Naive thymus-derived CD4-positive, alpha-beta T cell (primary cell): ENCODE results near the gene RHOD. TPM values are rescaled to one million over a fixed set of nuclear protein-coding genes. Genes with fewer than 3 reads are reported as not detected.

Source experiments
- ATAC-seq: fragments of 150-1000 bp; cut with Tn5 transposase; 2 replicates; pipeline ENCODE4 v1.10.0; 2021; ENCODE audit warnings: mild to moderate bottlenecking, moderate library complexity
- CTCF ChIA-PET: fragments of 350-600 bp; sonication (Branson Sonifier 250); formaldehyde crosslinking; loops from one replicate; lab custom pipeline; 2021; ENCODE audit warnings: antibody characterized with exemption; lab: Charles Lee
- POLR2A ChIA-PET: fragments of 350-600 bp; sonication (Branson Sonifier 250); formaldehyde crosslinking; loops from one replicate; lab custom pipeline; 2021; ENCODE audit warnings: antibody characterized with exemption, inconsistent platforms; lab: Charles Lee
- DNase-seq, 9 donors: peaks; one replicate each; pipeline versions ENCODE4 v3.0.0 to v3.0.0-alpha.2; 2020 to 2022; ENCODE audit warnings: mixed read lengths in 1 of 9
- H3K27ac ChIP-seq: one replicate; pipeline ENCODE4 v1.7.0; 2013; ENCODE audit warnings: mild to moderate bottlenecking, low read depth, low read length, moderate library complexity
- H3K27me3 ChIP-seq, 2 donors: one replicate each; pipeline ENCODE4 v1.7.0; 2013; ENCODE audit warnings: low read length in 2 of 2, mild to moderate bottlenecking in 2 of 2, moderate library complexity in 2 of 2; ENCODE audit not compliant: control insufficient read depth in 2 of 2, insufficient read depth in 2 of 2
- H3K36me3 ChIP-seq, 3 experiments: 1 replicate in 2 of 3; 2 replicates in 1 of 3; pipeline ENCODE4 v1.7.0; 2013; ENCODE audit warnings: low read length in 3 of 3, mild to moderate bottlenecking in 3 of 3, moderate library complexity in 1 of 3; ENCODE audit not compliant: insufficient read depth in 3 of 3, control insufficient read depth in 2 of 3
- H3K4me1 ChIP-seq, 2 donors: one replicate each; pipeline ENCODE4 v1.7.0; 2013; ENCODE audit warnings: low read length in 2 of 2, mild to moderate bottlenecking in 2 of 2, moderate library complexity in 1 of 2; ENCODE audit not compliant: control insufficient read depth in 2 of 2, insufficient read depth in 2 of 2
- H3K4me3 ChIP-seq: 2 replicates; pipeline ENCODE4 v1.7.0; 2013; ENCODE audit warnings: mild to moderate bottlenecking, low read length
- H3K9me3 ChIP-seq, 3 experiments: 1 replicate in 2 of 3; 2 replicates in 1 of 3; pipeline ENCODE4 v1.7.0; 2013; ENCODE audit warnings: low read length in 3 of 3; ENCODE audit not compliant: control insufficient read depth in 2 of 3
- H3K27ac Mint-ChIP-seq, 9 donors: one replicate each; pipeline ENCODE4 v1.8.0; 2020 to 2022; ENCODE audit warnings: mixed read lengths in 9 of 9, mild to moderate bottlenecking in 8 of 9, moderate library complexity in 5 of 9, inconsistent platforms in 2 of 9
- H3K27me3 Mint-ChIP-seq, 5 donors: one replicate each; pipeline ENCODE4 v1.8.0; 2021 to 2022; ENCODE audit warnings: mixed read lengths in 5 of 5, mild to moderate bottlenecking in 1 of 5
- H3K36me3 Mint-ChIP-seq, 5 donors: one replicate each; pipeline ENCODE4 v1.8.0; 2020 to 2022; ENCODE audit warnings: mixed read lengths in 5 of 5, mild to moderate bottlenecking in 3 of 5, inconsistent platforms in 1 of 5
- H3K4me1 Mint-ChIP-seq, 7 donors: one replicate each; pipeline ENCODE4 v1.8.0; 2020 to 2022; ENCODE audit warnings: mixed read lengths in 7 of 7, mild to moderate bottlenecking in 3 of 7, inconsistent platforms in 1 of 7
- H3K4me3 Mint-ChIP-seq, 10 donors: one replicate each; pipeline ENCODE4 v1.8.0; 2020 to 2022; ENCODE audit warnings: mild to moderate bottlenecking in 10 of 10, mixed read lengths in 10 of 10, moderate library complexity in 6 of 10, inconsistent platforms in 2 of 10
- H3K9me3 Mint-ChIP-seq, 11 donors: one replicate each; pipeline ENCODE4 v1.8.0; 2020 to 2022; ENCODE audit warnings: mixed read lengths in 11 of 11, mild to moderate bottlenecking in 4 of 11, inconsistent platforms in 1 of 11, moderate library complexity in 1 of 11
- intact Hi-C, 2 donors: fragments of 100-400 bp; cut with micrococcal nuclease; formaldehyde crosslinking; loops; one replicate each; pipeline ENCODE4 v1.15.1; 2023
- polyA plus RNA-seq, 2 donors: library from polyadenylated mRNA; unstranded; fragments of 300-500 nt; fragmentation: Illumina TruSeq; gene quantifications; one replicate each; pipeline ENCODE4 v1.2.3, GENCODE V29; 2021
- total RNA-seq, 6 experiments: library from RNA in 5 of 6; stranded (reverse) in 5 of 6; gene quantifications; 1 replicate in 5 of 6; 2 replicates in 1 of 6; pipeline ENCODE4 v1.2.3 and lab custom pipeline; 2021 to 2026

Gene RHOD
- total and polyA plus RNA-seq, 7 experiments from 2014 or later: 0.34 to 1.3 (median 0.62) TPM; not detected in 4

- H3K27ac ChIP-seq: no peak overlapping the region
- no peak for DNase-seq
- no peak overlapping the region for H3K4me3 ChIP-seq
- H3K4me3 Mint-ChIP-seq: no peak overlapping the region
- intact Hi-C loops: no loop called here
- peaks cover 0 to 3% (median 0%) of the 10 kb centered on the region in 5 donors for H3K36me3 Mint-ChIP-seq
- H3K27me3 ChIP-seq: no peaks in the 10 kb centered on the region
- ChIA-PET CTCF (no interaction called here), POLR2A (no interaction called here)
- H3K36me3 ChIP-seq: no peaks in the 10 kb centered on the region
- H3K9me3 ChIP-seq: no peaks in the 10 kb centered on the region
- H3K27me3 Mint-ChIP-seq: no peaks in the 10 kb centered on the region
- peaks cover 22 to 43% (median 31%) of the 10 kb centered on the region in 7 donors for H3K4me1 Mint-ChIP-seq
- peak overlapping the region in 6 of 9 donors; percentile 63 to 90 (median 86) for H3K27ac Mint-ChIP-seq
- H3K9me3 Mint-ChIP-seq: peaks cover 0 to 3% (median 0%) of the 10 kb centered on the region in 11 donors
- ATAC-seq: no peak
- peaks cover 4 to 17% of the 10 kb centered on the region in 2 donors for H3K4me1 ChIP-seq
Observed at GRCh38 chr11:67098799-67099429, 42.3 kb downstream of the RHOD start.

GRCh38 chr11:67099831-67100324 lies 43.2 kb downstream of the RHOD start:
- Histone ChIP-seq H3K36me3 (no peaks in the 10 kb centered on the region), H3K27me3 (no peaks in the 10 kb centered on the region), H3K4me3 (no peak overlapping the region), H3K9me3 (no peaks in the 10 kb centered on the region), H3K4me1 (peaks cover 7 to 27% of the 10 kb centered on the region in 2 donors), H3K27ac (peak overlapping the region; percentile 48)
- Mint-ChIP-seq H3K36me3 (peaks cover 0 to 3% (median 0%) of the 10 kb centered on the region in 5 donors), H3K4me1 (peaks cover 28 to 52% (median 39%) of the 10 kb centered on the region in 7 donors), H3K27me3 (no peaks in the 10 kb centered on the region), H3K4me3 (peak overlapping the region in 3 of 10 donors; percentile 3 to 50 (median 29)), H3K9me3 (peaks cover 0 to 3% (median 0%) of the 10 kb centered on the region in 11 donors), H3K27ac (peak overlapping the region; percentile 54 to 91 (median 86))
- ATAC-seq (no peak), DNase-seq (peak in 1 of 9 donors; percentile 19)
- POLR2A ChIA-PET: interaction anchor here (0.6 kb wide), 1 partner anchor 662 kb away, joined by 4 read pairs; no protein-coding TSS in a partner anchor
- CTCF ChIA-PET: no interaction called here
- intact Hi-C loops: loop anchor here in 1 of 2 donors (5.0 kb wide), 1 partner anchor 142 kb away; no protein-coding TSS in a partner anchor

- Mint-ChIP-seq H3K9me3 (peaks cover 0 to 3% (median 0%) of the 10 kb centered on the region in 11 donors), H3K36me3 (peaks cover 0 to 3% (median 0%) of the 10 kb centered on the region in 5 donors), H3K4me1 (peaks cover 28 to 68% (median 50%) of the 10 kb centered on the region in 7 donors), H3K27me3 (no peaks in the 10 kb centered on the region), H3K4me3 (peak overlapping the region in 4 of 10 donors; percentile 1 to 40 (median 20)), H3K27ac (peak overlapping the region; percentile 10 to 94 (median 80))
- Histone ChIP-seq H3K4me3 (no peak overlapping the region), H3K4me1 (peaks cover 7 to 28% of the 10 kb centered on the region in 2 donors), H3K27ac (no peak overlapping the region), H3K9me3 (no peaks in the 10 kb centered on the region), H3K36me3 (no peaks in the 10 kb centered on the region), H3K27me3 (no peaks in the 10 kb centered on the region)
- ChIA-PET CTCF (interaction anchor here (1.6 kb wide), 1 partner anchor 22 kb away, joined by 3 read pairs; no protein-coding TSS in a partner anchor), POLR2A (interaction anchor here (1.5 to 5.5 kb wide), 2 partner anchors 11 to 15 kb away, joined by 5 to 72 read pairs; partner anchors contain the start of gene KDM2A)
- DNase-seq (no peak), ATAC-seq (no peak)
- intact Hi-C loops: loop anchor here in 1 of 2 donors (5.0 kb wide), 1 partner anchor 140 kb away; no protein-coding TSS in a partner anchor
Observed at GRCh38 chr11:67102664-67103063, 46.0 kb downstream of the RHOD start.

- H3K9me3 ChIP-seq: no peaks in the 10 kb centered on the region
- Mint-ChIP-seq H3K4me3 (peak overlapping the region in 4 of 10 donors; percentile 16 to 63 (median 32)), H3K27ac (peak overlapping the region in 4 of 9 donors; percentile 28 to 71 (median 51)), H3K9me3 (peaks cover 0 to 2% (median 0%) of the 10 kb centered on the region in 11 donors), H3K36me3 (peaks cover 0 to 3% (median 0%) of the 10 kb centered on the region in 5 donors), H3K4me1 (peaks cover 14 to 53% (median 34%) of the 10 kb centered on the region in 7 donors), H3K27me3 (no peaks in the 10 kb centered on the region)
- POLR2A ChIA-PET: interaction anchor here (5.5 kb wide), 1 partner anchor 11 kb away, joined by 72 read pairs; the partner anchor contains the start of gene KDM2A
- H3K4me3 ChIP-seq: no peak overlapping the region
- DNase-seq (no peak), ATAC-seq (no peak)
- H3K27ac ChIP-seq: no peak overlapping the region
- no peaks in the 10 kb centered on the region for H3K27me3 ChIP-seq
- CTCF ChIA-PET: interaction anchor here (1.3 kb wide), 1 partner anchor 13 kb away, joined by 3 read pairs; the partner anchor contains the start of gene KDM2A
- H3K4me1 ChIP-seq: peaks cover 7 to 17% of the 10 kb centered on the region in 2 donors
- intact Hi-C loops: no loop called here
- H3K36me3 ChIP-seq: no peaks in the 10 kb centered on the region
Observed at GRCh38 chr11:67105964-67106363, 49.3 kb downstream of the RHOD start.

- Histone ChIP-seq H3K4me1 (peaks cover 6 to 9% of the 10 kb centered on the region in 2 donors), H3K9me3 (no peaks in the 10 kb centered on the region), H3K27ac (no peak overlapping the region), H3K27me3 (no peaks in the 10 kb centered on the region), H3K36me3 (no peaks in the 10 kb centered on the region), H3K4me3 (no peak overlapping the region)
- intact Hi-C loops: no loop called here
- Mint-ChIP-seq H3K4me1 (peaks cover 8 to 19% (median 12%) of the 10 kb centered on the region in 7 donors), H3K27ac (no peak overlapping the region), H3K36me3 (no peaks in the 10 kb centered on the region), H3K27me3 (peaks cover 0 to 13% (median 0%) of the 10 kb centered on the region in 5 donors), H3K9me3 (no peaks in the 10 kb centered on the region), H3K4me3 (no peak overlapping the region)
- ChIA-PET POLR2A (interaction anchor here (0.6 kb wide), 1 partner anchor 99 kb away, joined by 3 read pairs; no protein-coding TSS in a partner anchor), CTCF (interaction anchor here (0.6 to 1.0 kb wide), 4 partner anchors 15 to 1473 kb away, joined by 3 to 5 read pairs (median 4); no protein-coding TSS in a partner anchor)
- ATAC-seq (no peak), DNase-seq (no peak)
Observed at GRCh38 chr11:67111261-67111660, 54.6 kb downstream of the RHOD start.

GRCh38 chr11:67113231-67113721 lies 56.6 kb downstream of the RHOD start:
- peaks cover 6 to 12% of the 10 kb centered on the region in 2 donors for H3K4me1 ChIP-seq
- H3K4me3 ChIP-seq: no peak overlapping the region
- peak; percentile 33 for ATAC-seq
- CTCF ChIA-PET: no interaction called here
- H3K4me1 Mint-ChIP-seq: peaks cover 8 to 23% (median 19%) of the 10 kb centered on the region in 7 donors
- no peaks in the 10 kb centered on the region for H3K27me3 ChIP-seq
- H3K27ac ChIP-seq: no peak overlapping the region
- POLR2A ChIA-PET: interaction anchor here (0.8 to 1.1 kb wide), 3 partner anchors 9 to 15 kb away, joined by 3 to 5 read pairs (median 4); no protein-coding TSS in a partner anchor
- intact Hi-C loops: no loop called here
- H3K9me3 ChIP-seq: no peaks in the 10 kb centered on the region
- DNase-seq: peak in 2 of 9 donors; percentile 20 to 22
- peak overlapping the region in 8 of 10 donors; percentile 22 to 72 (median 48) for H3K4me3 Mint-ChIP-seq
- peaks cover 0 to 13% (median 0%) of the 10 kb centered on the region in 5 donors for H3K27me3 Mint-ChIP-seq
- no peaks in the 10 kb centered on the region for H3K36me3 Mint-ChIP-seq
- peaks cover 0 to 1% (median 0%) of the 10 kb centered on the region in 11 donors for H3K9me3 Mint-ChIP-seq
- no peaks in the 10 kb centered on the region for H3K36me3 ChIP-seq
- H3K27ac Mint-ChIP-seq: peak overlapping the region in 8 of 9 donors; percentile 78 to 91 (median 82)
